NB4 (cell line): ENCODE measurements around the gene MICAL2.

ENCODE experiments used
- MYC ChIP-seq: IDR thresholded peaks from 2 replicates; pipeline ENCODE4 v1.6.1; 2011; ENCODE audit warnings: low read depth, low read length
- POLR2A ChIP-seq: IDR thresholded peaks from 2 replicates; pipeline ENCODE4 v1.6.1; 2011; ENCODE audit warnings: mild to moderate bottlenecking; ENCODE audit not compliant: insufficient read length; ENCODE audit errors: extremely low read depth
- TF ChIP-seq, protein P1 (sequence below): IDR thresholded peaks from one replicate; pipeline ENCODE4 v1.5.1; 2012; ENCODE audit warnings: low read depth, low read length
- TF ChIP-seq, protein P2 (sequence below): IDR thresholded peaks from 2 replicates; pipeline ENCODE4 v1.6.1; 2011; ENCODE audit warnings: low read depth, low read length

DNA sequence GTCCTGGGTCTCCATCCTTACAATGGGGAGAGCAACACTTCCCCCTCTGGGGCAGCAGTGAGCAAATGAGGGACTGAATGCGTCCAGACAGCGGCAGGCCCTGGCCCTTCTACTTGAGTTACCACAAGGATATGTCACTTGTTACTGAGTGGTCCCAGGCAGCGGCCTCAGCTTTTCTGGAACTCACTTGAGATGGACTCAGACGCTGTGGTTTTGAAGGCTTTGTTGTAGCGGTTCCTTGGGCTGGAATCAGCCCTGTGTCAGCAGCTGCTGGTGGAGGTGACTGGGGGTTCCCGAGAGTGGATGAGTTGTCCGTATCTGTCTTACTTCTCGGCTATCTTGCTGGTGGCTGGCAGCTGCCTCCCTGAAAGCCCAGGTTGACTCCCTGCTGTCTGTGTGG, 77.0 kb downstream of the MICAL2 start:
- TF ChIP-seq, protein P1, sequence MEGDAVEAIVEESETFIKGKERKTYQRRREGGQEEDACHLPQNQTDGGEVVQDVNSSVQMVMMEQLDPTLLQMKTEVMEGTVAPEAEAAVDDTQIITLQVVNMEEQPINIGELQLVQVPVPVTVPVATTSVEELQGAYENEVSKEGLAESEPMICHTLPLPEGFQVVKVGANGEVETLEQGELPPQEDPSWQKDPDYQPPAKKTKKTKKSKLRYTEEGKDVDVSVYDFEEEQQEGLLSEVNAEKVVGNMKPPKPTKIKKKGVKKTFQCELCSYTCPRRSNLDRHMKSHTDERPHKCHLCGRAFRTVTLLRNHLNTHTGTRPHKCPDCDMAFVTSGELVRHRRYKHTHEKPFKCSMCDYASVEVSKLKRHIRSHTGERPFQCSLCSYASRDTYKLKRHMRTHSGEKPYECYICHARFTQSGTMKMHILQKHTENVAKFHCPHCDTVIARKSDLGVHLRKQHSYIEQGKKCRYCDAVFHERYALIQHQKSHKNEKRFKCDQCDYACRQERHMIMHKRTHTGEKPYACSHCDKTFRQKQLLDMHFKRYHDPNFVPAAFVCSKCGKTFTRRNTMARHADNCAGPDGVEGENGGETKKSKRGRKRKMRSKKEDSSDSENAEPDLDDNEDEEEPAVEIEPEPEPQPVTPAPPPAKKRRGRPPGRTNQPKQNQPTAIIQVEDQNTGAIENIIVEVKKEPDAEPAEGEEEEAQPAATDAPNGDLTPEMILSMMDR: no peak
- TF ChIP-seq POLR2A: no peak
- no peak for TF ChIP-seq MYC
- TF ChIP-seq, protein P2, sequence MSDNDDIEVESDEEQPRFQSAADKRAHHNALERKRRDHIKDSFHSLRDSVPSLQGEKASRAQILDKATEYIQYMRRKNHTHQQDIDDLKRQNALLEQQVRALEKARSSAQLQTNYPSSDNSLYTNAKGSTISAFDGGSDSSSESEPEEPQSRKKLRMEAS: no peak
